SK-N-SH (cell line): ENCODE measurements around the gene NCLN. TPM values are rescaled to one million over a fixed set of nuclear protein-coding genes. Genes with fewer than 3 reads are reported as not detected.

Source experiments
- CTCF ChIA-PET: fragments of 300-600, 350-600 bp; formaldehyde crosslinking; extraction: SDS; loops from one replicate; lab custom pipeline; 2021; lab: Yijun Ruan, JAX
- POLR2A ChIA-PET: fragments of 350-600 bp; sonication (Branson Sonifier 250); formaldehyde crosslinking; extraction: SDS; loops from one replicate; lab custom pipeline; 2020; ENCODE audit warnings: antibody characterized with exemption, inconsistent platforms; lab: Yijun Ruan, JAX
- DNase-seq: peaks from one replicate; pipeline ENCODE4 v3.0.0; 2012
- H2AFZ ChIP-seq: fragments of 200-600 bp; sonication (generic); 2 replicates; pipeline ENCODE4 v1.8.1; 2016; ENCODE audit warnings: antibody characterized with exemption, mild to moderate bottlenecking, low read depth
- H3F3A ChIP-seq: fragments of 200-600 bp; sonication (generic); replicated peaks from 2 replicates; pipeline ENCODE3; 2016; ENCODE audit warnings: antibody characterized with exemption, mild to moderate bottlenecking; ENCODE audit not compliant: insufficient read depth
- H3K27ac ChIP-seq, 2 experiments: fragments of 200-500 bp in 1 of 2; fragments of 200-600 bp in 1 of 2; sonication (Bioruptor generic) in 1 of 2; sonication (generic), shearing (Covaris generic) in 1 of 2; 2 replicates each; pipeline versions ENCODE4 v1.5.1 to v1.6.1; 2014 to 2016; ENCODE audit warnings: low read depth in 2 of 2, inconsistent platforms in 1 of 2, low read length in 1 of 2, mild to moderate bottlenecking in 1 of 2, mixed read lengths in 1 of 2
- H3K27me3 ChIP-seq: fragments of 200-600 bp; sonication (generic), shearing (Covaris generic); 2 replicates; pipeline ENCODE4 v1.6.1; 2016; ENCODE audit warnings: mixed run types; ENCODE audit not compliant: insufficient read depth
- H3K36me3 ChIP-seq, 2 experiments: fragments of 200-500 bp in 1 of 2; fragments of 200-600 bp in 1 of 2; sonication (Bioruptor generic) in 1 of 2; sonication (generic) in 1 of 2; replicated peaks in 1 of 2; 2 replicates each; pipeline versions ENCODE3 to v1.5.1; 2014 to 2016; ENCODE audit warnings: low read length in 1 of 2, mild to moderate bottlenecking in 1 of 2; ENCODE audit not compliant: insufficient read depth in 2 of 2, control insufficient read depth in 1 of 2
- H3K4me1 ChIP-seq, 2 experiments: fragments of 200-500 bp in 1 of 2; fragments of 200-600 bp in 1 of 2; sonication (Bioruptor generic) in 1 of 2; sonication (generic), shearing (Covaris generic) in 1 of 2; 2 replicates each; pipeline versions ENCODE4 v1.5.1 to v1.6.1; 2014 to 2016; ENCODE audit warnings: low read depth in 1 of 2, low read length in 1 of 2, mixed run types in 1 of 2; ENCODE audit not compliant: insufficient read depth in 2 of 2, control insufficient read depth in 1 of 2
- H3K4me2 ChIP-seq: fragments of 200-600 bp; sonication (generic), shearing (Covaris generic); 2 replicates; pipeline ENCODE4 v1.6.1; 2017; ENCODE audit warnings: mixed run types
- H3K4me3 ChIP-seq, 2 experiments: fragments of 200-500 bp in 1 of 2; fragments of 200-600 bp in 1 of 2; sonication (Bioruptor generic) in 1 of 2; sonication (generic), shearing (Covaris generic) in 1 of 2; 2 replicates each; pipeline versions ENCODE4 v1.5.1 to v1.8.1; 2014 to 2016; ENCODE audit warnings: low read depth in 2 of 2, inconsistent platforms in 1 of 2, low read length in 1 of 2, mild to moderate bottlenecking in 1 of 2, mixed read lengths in 1 of 2, moderate library complexity in 1 of 2
- H3K79me2 ChIP-seq: fragments of 200-600 bp; sonication (generic); 2 replicates; pipeline ENCODE4 v1.8.1; 2017; ENCODE audit warnings: mild to moderate bottlenecking; ENCODE audit not compliant: insufficient read depth
- H3K9ac ChIP-seq: fragments of 200-600 bp; sonication (generic); 2 replicates; pipeline ENCODE4 v1.6.1; 2017; ENCODE audit warnings: mixed run types
- H3K9me2 ChIP-seq: fragments of 200-600 bp; sonication (generic); 2 replicates; pipeline ENCODE4 v1.6.1; 2017; ENCODE audit warnings: mixed run types
- H3K9me3 ChIP-seq: fragments of 200-600 bp; sonication (generic); 2 replicates; pipeline ENCODE4 v1.6.1; 2017; ENCODE audit warnings: mixed run types, mild to moderate bottlenecking, moderate library complexity
- H4K20me1 ChIP-seq: fragments of 200-600 bp; sonication (generic); 2 replicates; pipeline ENCODE4 v1.6.1; 2017; ENCODE audit warnings: mild to moderate bottlenecking, mixed run types; ENCODE audit not compliant: insufficient read depth
- CHD2 ChIP-seq: fragments of 150-350 bp; IDR thresholded peaks from 2 replicates; pipeline ENCODE4 v1.6.1; 2018; ENCODE audit warnings: low read length; ENCODE audit not compliant: partially characterized antibody
- FOSL2 ChIP-seq: IDR thresholded peaks from 2 replicates; pipeline ENCODE4 v1.4.0; 2012; ENCODE audit warnings: low read depth, mild to moderate bottlenecking, moderate library complexity, borderline replicate concordance
- FOXJ3 ChIP-seq: sonication (generic); formaldehyde crosslinking; IDR thresholded peaks from 2 replicates; pipeline ENCODE4 v1.5.1; 2020; ENCODE audit warnings: mild to moderate bottlenecking, missing genetic modification reagents
- FOXM1 ChIP-seq: IDR thresholded peaks from 2 replicates; pipeline ENCODE4 v1.4.0; 2012; ENCODE audit warnings: low read depth, mild to moderate bottlenecking
- GABPA ChIP-seq: IDR thresholded peaks from 2 replicates; pipeline ENCODE4 v1.4.0; 2012; ENCODE audit warnings: low read depth, mild to moderate bottlenecking
- JUND ChIP-seq: IDR thresholded peaks from 2 replicates; pipeline ENCODE4 v1.4.0; 2012
- MEF2A ChIP-seq: IDR thresholded peaks from 2 replicates; pipeline ENCODE4 v1.4.0; 2012; ENCODE audit warnings: low read depth, borderline replicate concordance
- MXI1 ChIP-seq: IDR thresholded peaks from 2 replicates; pipeline ENCODE4 v1.6.1; 2012; ENCODE audit warnings: mild to moderate bottlenecking, low read depth, low read length, improper control_type of control experiment
- RFX5 ChIP-seq: IDR thresholded peaks from 2 replicates; pipeline ENCODE4 v1.6.1; 2012; ENCODE audit warnings: mild to moderate bottlenecking, improper control_type of control experiment, low read length
- WGBS: methylation state at CpG from one replicate; pipeline ENCODE4 v1.1.6; 2017; ENCODE audit warnings: low lambda C conversion rate; 5-methylcytosine and 5-hydroxymethylcytosine counted together
- polyA plus RNA-seq, 3 experiments: library from polyadenylated mRNA; depleted of rRNA; stranded (reverse); fragments of >200 nt; gene quantifications; 2 replicates each; pipeline ENCODE4 v1.2.3, GENCODE V29; 2012
- TF ChIP-seq, protein P1 (sequence below): fragments of 200-600 bp; sonication (generic); IDR thresholded peaks from 2 replicates; pipeline ENCODE4 v1.6.1; 2017; ENCODE audit warnings: antibody characterized with exemption, mild to moderate bottlenecking, moderate library complexity
- TF ChIP-seq, protein P2 (sequence below): IDR thresholded peaks from 2 replicates; pipeline ENCODE4 v1.4.0; 2012; ENCODE audit warnings: low read depth, borderline replicate concordance
- TF ChIP-seq, protein P3 (sequence below): fragments of 150-350 bp; IDR thresholded peaks from 2 replicates; pipeline ENCODE4 v1.6.1; 2017; ENCODE audit warnings: antibody characterized with exemption, low read length, low read depth, borderline replicate concordance

Gene NCLN
- polyA plus RNA-seq, 1 of the 3 experiments (the other 2 are of a cell fraction): 69.0 TPM

DNA sequence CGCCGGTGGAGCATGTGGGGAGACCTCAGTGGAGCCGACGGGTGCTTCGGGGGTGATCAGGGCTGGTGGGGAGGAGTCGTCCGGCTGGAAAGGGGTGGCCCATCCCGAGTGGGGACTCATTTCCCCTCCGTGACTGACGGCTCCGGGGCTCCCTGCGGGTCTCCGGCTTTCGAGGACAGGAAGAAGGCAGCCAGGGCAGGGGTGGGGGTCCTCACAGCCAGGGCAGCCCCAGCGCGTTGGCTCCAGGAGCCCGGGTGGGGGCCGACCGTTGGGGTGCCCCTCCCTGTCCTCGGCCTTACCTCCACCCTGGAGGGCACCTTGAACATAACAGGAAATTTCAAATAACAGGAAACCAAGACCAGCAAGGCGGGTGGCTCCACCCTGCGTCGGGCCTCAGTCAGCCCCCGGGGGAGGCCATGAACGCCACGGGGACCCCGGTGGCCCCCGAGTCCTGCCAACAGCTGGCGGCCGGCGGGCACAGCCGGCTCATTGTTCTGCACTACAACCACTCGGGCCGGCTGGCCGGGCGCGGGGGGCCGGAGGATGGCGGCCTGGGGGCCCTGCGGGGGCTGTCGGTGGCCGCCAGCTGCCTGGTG is 7.3 kb upstream of the NCLN start, which contains the start of gene S1PR4:
TSS of gene S1PR4 (plus strand) at position 393 of the 596 bp plus-strand sequence. CDS start at position 417, 24 bp downstream.
- WGBS: 82% methylated on average over 7 of the region's 42 CpGs

More for the DNA sequence above, 7.3 kb upstream of the NCLN start, which contains the start of gene S1PR4:
- Histone ChIP-seq H3K9me2 (no peaks in the 10 kb centered on the region), H3K4me1 (no peaks in the 10 kb centered on the region; a peak in 1 of 4 replicates), H3K9ac (no peak within 1 kb of the TSS), H3K4me2 (no peak within 1 kb of the TSS), H3K9me3 (no peaks in the 10 kb centered on the region), H3K4me3 (no peak within 1 kb of the TSS), H3K27me3 (no peaks in the 10 kb centered on the region), H3F3A (peaks cover 3% of the 10 kb centered on the region), H4K20me1 (no peaks in the 10 kb centered on the region), H3K79me2 (no peaks in the 10 kb centered on the region), H3K27ac (no peak within 1 kb of the TSS), H3K36me3 (no peaks in the 10 kb centered on the region), H2AFZ (no peak within 1 kb of the TSS)
- no peak for DNase-seq
- ChIA-PET CTCF (interaction anchor here (1.0 kb wide), 1 partner anchor 15 kb away, joined by 3 read pairs; no protein-coding TSS in a partner anchor), POLR2A (no interaction called here)
- TF ChIP-seq FOXJ3 (CRISPR knock-in tag) (no peak), MXI1 (no peak), RFX5 (no peak), JUND (no peak), GABPA (no peak), CHD2 (no peak), FOXM1 (no peak), MEF2A (no peak), FOSL2 (no peak)
- TF ChIP-seq, protein P1, sequence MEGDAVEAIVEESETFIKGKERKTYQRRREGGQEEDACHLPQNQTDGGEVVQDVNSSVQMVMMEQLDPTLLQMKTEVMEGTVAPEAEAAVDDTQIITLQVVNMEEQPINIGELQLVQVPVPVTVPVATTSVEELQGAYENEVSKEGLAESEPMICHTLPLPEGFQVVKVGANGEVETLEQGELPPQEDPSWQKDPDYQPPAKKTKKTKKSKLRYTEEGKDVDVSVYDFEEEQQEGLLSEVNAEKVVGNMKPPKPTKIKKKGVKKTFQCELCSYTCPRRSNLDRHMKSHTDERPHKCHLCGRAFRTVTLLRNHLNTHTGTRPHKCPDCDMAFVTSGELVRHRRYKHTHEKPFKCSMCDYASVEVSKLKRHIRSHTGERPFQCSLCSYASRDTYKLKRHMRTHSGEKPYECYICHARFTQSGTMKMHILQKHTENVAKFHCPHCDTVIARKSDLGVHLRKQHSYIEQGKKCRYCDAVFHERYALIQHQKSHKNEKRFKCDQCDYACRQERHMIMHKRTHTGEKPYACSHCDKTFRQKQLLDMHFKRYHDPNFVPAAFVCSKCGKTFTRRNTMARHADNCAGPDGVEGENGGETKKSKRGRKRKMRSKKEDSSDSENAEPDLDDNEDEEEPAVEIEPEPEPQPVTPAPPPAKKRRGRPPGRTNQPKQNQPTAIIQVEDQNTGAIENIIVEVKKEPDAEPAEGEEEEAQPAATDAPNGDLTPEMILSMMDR: no peak
- TF ChIP-seq, protein P2, sequence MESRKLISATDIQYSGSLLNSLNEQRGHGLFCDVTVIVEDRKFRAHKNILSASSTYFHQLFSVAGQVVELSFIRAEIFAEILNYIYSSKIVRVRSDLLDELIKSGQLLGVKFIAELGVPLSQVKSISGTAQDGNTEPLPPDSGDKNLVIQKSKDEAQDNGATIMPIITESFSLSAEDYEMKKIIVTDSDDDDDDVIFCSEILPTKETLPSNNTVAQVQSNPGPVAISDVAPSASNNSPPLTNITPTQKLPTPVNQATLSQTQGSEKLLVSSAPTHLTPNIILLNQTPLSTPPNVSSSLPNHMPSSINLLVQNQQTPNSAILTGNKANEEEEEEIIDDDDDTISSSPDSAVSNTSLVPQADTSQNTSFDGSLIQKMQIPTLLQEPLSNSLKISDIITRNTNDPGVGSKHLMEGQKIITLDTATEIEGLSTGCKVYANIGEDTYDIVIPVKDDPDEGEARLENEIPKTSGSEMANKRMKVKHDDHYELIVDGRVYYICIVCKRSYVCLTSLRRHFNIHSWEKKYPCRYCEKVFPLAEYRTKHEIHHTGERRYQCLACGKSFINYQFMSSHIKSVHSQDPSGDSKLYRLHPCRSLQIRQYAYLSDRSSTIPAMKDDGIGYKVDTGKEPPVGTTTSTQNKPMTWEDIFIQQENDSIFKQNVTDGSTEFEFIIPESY: no peak
- TF ChIP-seq, protein P3, sequence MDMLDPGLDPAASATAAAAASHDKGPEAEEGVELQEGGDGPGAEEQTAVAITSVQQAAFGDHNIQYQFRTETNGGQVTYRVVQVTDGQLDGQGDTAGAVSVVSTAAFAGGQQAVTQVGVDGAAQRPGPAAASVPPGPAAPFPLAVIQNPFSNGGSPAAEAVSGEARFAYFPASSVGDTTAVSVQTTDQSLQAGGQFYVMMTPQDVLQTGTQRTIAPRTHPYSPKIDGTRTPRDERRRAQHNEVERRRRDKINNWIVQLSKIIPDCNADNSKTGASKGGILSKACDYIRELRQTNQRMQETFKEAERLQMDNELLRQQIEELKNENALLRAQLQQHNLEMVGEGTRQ: no peak
